OCI-M1 (cell line): Measurements from ENCODE around the gene FRMD4B.

Source experiments
- DNase-seq: peaks from one replicate; lab custom pipeline; 2025; lab: John Stamatoyannopoulos, UW

The FRMD4B gene

DNA sequence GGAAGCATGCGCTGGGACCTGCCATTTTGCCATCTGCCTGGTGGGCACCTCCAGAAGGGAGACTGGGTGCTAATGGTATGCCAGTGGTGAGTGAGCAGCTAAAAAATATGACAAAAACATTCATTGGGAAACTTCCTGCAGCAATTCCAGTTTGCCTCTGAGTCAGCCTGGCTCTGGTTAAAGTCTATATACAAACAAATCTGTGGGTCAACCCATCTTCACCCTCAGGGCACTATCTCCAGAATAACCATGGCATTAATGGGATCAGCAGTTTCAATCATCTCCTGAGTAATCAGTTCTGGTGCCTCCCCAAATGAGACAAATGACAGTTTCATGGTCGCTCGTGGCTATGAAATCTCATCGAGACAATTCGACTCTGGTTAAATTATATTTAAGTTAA lies 21.5 kb downstream of the FRMD4B start:
- DNase-seq: no peak

DNA sequence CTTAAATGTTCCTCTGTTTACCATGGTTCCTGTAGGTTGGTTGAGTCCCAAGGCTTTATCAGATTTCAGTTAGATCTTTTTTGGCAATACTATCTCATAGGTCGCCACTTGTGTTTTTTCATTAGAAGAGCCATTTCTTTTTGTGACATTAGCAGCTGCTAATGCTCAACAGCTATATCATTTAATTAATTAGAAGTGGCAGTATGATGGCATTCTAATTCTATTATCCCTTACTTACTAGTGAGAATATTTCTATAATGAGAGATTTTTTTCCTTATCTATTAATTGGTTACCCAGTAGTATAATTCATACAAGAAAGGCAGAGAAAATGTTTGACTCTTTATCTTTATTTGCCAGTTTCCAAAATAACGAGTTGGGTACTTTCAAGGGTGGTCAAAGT lies 25.2 kb downstream of the FRMD4B start:
- DNase-seq: no peak

DNA sequence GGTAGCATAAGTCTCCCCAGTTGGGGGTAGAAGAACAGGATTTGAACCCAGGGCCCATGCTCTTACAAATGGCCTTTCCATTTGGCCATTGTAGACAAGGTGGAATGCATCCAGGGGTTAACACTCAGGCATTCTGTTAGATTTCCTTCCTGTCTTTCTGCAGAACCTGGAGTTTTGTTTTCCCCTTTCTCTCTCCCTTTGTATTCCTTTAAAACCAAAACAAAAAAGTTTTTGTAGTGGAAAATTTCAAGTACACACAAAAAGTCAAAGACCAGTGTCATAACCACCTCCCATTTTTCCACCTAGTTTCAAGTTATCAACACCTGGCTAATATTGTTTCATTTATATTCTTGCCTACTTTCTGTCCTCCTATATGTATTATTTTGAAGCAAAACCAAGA lies 26.0 kb downstream of the FRMD4B start:
- no peak for DNase-seq

DNA sequence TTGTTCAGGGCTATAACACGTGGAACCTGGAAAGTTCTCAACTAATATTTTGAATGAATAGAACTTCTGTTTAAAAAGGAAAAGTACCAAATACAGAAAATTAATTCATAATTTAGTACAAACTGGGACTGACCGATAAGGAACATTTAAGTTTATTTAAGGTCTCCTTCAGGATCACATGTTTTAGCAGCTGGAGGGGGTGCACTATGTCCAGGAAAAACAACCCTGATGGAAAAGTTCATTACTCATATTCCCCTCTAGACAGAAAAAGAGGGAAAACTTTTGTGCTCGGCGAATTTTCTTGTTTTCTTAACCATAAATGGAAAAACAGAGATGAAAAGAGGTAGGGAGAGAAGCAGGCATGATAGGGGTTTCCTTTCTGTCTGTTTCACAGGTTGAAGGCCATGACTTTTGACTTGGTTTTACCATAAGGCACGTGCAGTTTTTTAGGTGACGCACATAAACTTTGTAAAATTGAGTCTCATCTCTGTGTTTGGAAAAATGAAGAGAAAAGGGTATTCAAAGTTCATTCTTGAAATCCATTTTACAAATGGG lies 26.5 kb downstream of the FRMD4B start:
- DNase-seq: no peak

DNA sequence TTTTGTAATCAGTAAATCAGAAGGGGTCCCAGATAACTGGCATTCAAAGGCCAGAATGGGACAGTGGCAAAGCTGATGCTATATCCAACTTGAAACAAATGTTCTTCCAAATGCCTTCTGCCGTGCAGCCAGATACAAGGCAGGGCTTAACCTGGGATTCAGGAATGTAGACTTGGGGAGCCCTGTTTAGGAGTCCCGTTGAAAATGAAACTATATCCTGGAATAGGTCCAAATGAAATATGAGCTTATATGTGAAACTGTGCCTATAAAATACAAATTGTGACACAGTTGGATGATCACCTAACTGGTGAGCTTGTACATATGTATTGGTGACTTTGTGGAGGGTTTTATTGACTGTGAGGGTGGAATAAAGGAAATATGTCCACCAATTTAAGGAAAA lies 28.7 kb downstream of the FRMD4B start:
- no peak for DNase-seq

DNA sequence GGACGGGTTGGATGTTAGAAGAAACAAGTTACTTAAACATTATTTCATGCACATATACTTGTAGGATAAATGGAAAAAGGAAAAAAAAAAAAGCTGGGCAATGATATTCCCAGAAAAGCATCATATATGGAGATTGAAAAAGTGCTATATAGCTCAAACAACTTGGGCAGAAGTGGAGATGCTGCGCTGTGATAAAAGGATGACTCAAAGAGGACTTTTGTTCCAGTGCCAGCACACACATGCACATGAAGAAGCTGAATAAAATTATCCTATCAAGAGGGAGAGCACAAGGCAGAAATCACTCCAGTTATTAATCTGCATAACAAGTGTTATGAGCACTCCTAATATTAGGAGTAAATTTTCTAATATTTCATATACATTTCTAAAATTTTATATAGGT lies 30.9 kb downstream of the FRMD4B start:
- no peak for DNase-seq

DNA sequence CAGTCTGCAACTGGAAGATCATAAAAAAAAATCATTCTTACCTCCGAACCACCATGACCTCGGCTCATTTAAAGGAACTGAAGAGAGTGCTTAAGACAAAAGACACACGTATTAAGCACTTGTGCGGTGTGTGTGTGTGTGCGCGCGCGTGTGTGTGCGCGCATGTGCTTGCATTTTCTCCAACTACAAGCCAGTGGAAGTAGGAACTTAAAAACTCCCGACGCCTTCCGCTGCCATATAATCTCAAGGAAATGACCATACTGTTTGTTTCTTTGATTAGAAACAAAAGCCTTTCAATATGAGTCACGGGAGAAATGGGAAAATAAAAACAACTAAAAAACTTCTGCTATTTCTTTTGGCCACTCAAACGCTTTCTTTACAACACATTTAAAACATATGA lies 32.4 kb downstream of the FRMD4B start:
- DNase-seq: no peak

DNA sequence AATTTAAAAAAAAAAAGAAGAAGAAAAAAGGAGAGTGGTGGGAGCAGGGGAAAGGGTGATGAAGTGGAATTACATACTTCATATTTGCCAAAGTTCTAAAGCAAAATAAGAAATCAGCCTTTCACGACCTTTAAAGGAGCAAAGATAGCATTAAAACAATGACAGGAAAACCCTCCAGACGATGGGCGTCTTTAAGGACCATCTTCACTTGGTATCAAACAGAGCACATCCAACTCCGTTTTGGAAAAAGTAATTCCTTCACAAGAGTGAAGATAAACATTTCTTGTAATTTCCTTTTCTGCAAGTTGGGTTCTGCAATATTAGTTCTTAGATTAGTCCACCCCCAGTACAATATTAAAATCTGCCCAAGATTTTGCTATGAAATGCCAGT lies 32.8 kb downstream of the FRMD4B start:
- DNase-seq: no peak

DNA sequence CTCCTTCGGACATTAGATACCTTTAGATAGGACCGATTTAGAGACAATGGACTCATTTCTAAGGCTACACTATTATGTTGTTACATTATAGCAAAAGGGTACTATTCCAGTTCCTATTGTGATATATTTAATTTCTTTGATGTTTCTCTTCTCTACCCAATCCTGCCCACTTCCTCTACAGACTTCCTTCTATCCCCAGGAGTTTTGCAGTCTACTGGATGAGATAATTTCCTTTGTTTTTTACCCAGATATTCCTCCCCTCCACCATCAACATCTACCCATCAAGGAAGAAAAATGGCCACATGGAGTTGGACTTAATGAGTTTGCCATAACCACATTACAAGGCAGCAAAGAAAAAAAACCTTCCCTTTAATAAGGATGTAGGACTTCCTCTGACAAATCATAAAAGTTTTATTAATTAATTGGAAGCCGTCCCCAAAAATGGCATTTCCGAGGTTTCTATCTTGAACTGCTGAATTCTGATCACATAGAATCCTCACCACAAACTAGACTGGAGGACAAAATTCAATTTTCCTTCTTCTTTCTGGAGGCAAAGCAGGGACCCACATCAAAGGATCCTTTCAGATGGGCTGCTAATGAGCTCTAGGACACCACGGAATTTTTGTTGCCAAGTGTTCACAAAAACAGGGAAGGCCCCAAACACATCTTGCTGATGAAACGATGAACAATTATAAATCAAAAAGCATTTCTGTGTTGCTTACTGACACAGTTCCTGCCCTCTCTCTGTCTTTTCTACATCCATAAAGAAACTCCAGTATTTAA lies 33.4 kb downstream of the FRMD4B start:
- no peak for DNase-seq

DNA sequence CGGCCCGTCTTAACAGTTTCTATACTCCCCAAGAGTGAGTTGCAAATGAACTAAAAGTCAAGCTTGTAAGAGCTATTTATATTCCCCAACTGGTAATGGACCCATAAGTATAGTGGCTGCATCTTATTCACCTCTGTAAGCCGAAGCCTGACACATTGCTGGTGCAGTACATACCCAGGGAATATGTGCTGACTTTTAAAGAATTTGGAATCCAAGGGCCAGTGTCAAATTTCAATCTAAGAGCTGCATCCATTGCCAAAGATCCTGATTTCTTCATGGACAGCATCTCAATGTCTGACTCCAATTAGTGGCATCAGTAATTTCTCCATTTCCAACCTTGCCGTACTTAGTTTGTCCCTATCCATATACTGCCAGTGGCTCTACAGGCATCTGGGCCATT lies 42.0 kb downstream of the FRMD4B start:
- no peak for DNase-seq

DNA sequence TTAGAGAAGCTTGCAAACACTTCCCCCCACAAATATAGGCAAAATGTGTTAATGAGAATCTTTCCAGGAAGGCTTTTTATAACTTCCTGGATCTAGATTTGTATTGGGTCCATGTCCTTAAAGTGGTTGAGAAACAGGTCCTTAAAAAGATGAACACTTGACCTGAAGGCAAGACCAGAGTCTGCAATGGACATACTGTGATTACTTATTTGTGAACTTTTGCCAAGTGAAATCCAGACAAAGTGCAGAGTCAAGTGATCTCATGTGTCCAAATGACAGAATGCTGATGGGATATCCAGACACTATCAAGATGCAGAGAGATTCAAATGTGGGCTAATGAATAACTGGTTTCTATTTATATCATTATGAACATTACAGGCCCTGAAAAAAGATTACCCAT lies 43.8 kb downstream of the FRMD4B start:
- DNase-seq: no peak

DNA sequence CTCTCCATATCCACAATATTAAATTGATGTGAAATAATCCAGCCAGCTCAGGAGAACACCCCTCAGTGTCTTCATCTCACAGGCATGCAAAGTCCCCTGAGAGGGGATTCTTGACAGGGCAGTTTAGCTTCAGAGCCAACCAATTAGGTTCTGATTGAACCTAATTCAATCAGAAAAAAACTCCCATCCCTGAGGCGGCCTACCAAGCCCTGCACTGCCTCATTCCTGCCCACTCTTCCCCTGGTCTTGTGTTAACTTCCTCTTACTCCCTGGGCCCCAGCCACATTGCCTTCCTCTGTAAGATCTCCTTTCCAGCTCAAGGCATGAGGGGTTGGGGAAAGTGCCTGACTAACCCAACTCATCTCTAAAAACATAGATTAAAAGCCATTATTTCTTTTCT lies 46.1 kb downstream of the FRMD4B start:
- no peak for DNase-seq

DNA sequence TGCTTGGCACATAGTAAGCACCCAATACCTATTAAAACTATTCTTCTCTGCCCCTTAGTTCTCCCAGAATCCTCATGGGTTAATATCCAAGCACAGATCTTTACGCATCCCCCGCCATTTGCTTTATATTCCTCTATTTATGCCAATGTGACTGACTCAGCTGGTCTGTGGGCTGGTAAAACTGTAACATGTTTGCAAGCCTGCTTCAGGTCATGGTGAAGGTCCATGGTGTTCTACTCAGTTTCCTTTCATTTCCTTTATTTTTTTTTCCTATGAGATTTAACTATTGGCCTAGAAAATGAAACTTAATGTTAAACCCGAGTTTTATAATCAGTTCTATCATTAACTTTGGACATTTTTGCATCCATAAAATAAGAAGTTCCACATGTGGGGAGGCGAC lies 47.0 kb downstream of the FRMD4B start:
- no peak for DNase-seq

DNA sequence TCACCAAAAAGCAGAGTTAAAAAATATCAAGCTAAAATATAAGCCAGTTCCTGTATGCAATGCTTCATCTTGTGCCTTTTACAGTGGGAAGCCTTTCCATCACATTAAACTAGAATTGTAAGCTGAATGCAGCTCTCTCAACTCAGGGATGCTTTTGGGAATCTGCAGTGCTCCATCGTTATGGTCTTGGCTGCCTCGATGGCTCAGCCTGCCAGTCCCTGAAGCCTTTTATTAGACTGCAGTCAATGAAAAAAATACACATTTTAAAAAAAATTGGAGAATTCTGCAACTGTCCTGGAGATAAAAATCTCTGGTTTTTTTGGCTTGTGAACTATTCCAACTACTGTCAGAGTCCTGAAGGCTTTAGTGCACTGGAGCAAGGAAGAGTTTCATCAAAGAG lies 53.0 kb downstream of the FRMD4B start:
- no peak for DNase-seq

DNA sequence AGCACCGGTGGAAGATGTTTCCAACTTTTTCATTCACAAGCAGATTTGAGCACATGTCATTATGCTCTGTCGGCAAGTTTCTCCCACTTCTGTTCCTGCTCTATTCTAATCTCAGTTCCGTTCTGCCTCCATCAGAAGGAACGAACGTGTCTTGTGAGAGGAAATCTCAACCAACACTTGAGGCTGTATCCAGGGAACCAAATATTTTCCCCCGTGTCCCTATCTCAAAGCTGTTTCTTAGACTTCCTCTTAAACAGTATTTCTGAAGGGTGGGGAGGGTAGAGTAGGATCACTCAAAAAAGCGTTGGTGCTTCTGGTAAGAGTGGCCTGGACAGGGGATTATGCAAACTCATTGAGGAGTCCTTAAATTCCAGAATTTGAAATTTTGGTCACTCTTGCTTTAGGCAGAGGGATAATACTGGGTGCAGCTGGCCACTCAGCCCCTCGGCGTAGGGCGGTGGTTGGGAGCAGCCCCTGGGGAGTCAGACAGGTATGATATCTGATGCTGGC lies 54.9 kb downstream of the FRMD4B start:
- DNase-seq: peak; percentile 5

DNA sequence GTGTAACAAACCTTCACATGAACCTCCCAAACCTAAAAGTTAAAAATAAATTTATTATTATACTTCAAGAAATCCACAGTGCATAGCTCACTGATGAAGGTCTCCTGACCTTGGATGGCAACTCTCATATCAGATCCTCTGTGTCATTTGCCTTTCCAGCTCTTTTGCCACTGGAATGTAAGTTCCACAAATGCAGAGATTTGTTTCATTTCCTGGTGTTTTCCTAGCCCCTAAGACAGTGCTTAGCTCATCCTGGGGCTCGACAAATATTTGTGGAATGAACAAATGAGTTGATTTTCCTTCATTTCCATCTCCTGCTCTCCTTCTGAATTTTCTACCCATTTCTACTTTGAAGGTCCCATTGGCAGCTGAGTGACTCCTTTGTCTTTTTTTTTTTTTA lies 56.0 kb downstream of the FRMD4B start:
- no peak for DNase-seq

DNA sequence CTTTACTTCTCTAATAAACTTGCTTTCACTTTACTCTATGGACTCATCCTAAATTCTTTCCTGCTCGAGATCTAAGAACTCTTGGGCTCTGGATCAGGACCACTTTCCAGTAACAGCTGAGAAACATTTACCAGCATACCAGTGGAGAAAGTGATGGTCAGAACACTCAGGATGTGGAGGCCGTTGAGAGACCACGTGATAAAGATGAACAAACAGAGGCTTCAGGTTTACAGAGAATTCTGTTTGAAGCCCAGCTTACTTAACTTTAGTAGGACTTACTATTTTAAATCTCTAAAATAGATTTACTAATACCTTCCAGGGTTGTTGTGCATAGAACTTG lies 57.0 kb downstream of the FRMD4B start:
- DNase-seq: no peak

DNA sequence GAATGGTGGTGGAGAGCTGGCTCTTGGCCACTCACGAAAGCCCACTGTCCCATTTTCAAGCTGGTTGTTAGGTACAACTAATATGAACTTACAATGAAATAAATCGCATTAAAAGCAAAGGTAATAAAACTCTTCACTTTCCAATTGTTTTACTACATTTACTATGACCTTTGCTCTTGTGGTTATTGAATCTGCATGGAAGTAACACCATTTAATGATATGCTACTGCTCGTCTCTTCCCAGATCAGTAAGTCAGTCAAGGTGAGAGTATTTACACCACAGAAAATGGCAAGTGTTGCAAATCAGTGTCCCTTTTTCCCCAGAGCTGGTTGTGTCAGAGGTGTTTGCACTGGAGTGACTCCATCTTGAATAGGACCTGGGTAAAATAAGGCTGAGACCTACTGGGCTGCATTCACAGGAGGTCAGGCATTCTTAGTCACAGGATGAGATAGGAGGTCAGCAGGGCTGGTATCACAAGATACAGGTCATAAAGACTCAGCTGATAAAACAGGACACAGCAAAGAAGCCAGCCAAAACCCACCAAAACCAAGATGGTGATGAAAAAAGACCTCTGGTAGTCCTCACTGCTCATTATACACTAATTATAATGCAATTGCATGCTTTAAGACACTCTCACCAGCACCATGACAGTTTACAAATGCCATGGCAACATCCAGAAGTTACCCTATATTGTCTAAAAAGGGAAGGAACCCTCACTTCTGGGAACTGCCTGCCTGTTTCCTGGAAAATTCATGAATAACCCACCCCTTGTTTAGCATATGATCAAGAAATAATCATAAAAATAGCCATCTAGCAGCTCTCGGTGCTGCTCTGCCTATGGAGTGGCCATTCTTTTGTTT lies 57.6 kb downstream of the FRMD4B start:
- peak; percentile 51 for DNase-seq

DNA sequence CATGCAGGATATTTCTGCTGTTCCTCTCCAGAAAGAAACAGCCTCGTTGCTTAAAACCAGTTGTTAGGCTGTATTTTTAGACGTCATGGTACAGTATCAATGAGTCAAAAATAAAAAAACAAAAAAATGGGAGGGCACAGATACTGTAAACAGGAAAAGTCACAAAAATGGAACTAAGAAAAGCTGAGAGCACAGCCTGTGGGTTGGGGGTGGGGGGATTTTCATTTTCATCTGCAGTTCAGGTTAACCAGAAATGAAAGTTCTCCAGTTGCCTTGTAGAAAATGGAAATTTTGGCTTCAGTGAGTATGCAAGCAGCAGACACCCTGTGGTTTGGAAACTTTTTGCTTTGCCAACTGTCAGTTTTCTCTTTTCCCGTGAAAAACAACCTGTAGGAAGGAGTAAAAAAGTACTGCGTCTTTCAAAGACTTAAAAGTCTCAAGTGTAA lies 59.0 kb downstream of the FRMD4B start:
- peak; percentile 55 for DNase-seq

DNA sequence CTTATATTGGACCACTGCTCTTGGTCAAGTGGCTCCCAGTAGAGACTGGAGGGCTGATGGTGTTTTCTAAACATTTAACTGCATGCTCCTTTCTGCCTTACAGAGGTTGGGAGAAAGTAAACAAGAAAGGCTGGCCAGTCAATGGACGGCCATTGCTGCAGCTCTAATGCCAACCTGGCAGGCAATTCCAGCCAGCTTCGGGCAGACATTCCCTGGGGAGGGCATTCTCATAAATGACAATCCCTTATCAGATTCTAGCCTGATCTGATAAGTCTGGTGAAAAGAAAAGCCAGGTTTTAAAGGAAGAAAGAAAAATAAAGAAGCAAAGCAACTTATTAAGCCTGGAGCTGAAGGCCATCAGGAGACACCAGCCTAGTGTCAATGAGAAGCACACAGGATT lies 60.7 kb downstream of the FRMD4B start:
- no peak for DNase-seq

DNA sequence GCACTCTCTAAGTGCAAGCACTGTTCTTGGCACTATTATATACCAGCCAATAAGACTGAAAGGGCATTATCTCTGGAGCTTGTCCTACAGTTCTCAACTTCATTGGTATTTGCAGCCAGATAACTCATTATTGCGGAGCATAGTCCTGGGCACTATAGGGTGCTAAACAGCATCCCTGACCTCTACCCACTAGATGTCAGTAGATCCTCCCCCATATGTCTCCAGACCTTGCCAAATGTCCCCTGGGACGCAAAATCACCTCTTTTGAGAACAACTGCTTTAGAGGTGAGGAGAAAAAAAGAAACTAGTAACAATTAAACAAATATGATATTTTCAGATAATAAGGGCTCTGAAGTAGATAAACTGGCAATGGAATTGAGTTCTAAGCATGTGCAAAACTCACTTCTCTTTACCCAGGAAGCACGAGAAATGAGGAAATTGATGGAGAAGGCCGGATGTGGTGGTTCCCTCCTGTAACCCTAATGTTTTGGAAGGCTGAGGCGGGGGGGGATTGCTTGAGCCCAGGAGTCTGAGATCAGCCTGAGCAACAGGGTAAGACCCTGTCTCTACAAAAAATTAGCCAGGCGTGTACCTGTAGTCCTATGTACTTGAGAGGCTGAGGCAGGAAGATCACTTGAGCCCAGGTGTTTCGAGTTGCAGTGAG lies 61.4 kb downstream of the FRMD4B start:
- DNase-seq: peak; percentile 61

DNA sequence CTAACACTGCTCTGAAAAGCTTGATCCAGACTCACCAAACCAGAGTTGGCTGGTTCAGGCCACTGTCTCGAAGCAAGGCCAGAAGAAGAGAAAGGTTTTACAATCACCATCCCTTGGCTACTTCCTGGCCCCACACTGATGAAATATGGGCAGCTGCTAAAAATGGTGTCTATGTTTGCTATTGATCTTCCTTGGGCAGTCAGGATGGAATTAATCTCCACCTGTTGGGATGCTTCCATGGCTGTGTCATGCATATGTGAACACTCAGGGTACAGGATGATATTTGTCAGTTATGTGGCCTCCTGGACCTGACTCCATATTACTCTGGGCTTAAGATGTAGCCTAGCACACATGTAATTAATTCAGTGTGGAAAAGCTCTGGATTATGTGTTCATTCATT lies 61.9 kb downstream of the FRMD4B start:
- DNase-seq: no peak
